ENCODE measurements around the gene PLEKHH1.

The PLEKHH1 gene

DNA sequence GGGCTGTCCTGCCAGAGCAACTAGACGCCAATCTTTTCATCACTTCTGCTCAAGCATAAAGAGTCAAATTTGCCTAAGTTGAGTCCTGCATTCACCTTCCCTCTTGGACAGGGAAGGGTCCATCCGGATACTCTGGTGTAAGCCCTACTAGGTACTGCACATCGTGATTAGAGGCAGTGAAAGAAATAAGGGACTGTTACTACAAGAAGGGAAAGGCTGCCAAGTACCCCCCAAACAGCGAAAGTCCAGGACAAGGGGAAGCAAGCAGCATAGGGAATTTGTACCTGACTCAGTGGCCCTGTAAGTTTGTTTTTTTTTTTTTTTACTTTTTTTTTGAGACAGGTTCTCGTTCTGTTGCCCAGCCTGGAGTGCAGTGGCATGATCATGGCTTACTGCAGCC lies 13.7 kb upstream of the PLEKHH1 start:
- H3K4me1 Mint-ChIP-seq, result peaks cover 5% of the 10 kb centered on the region
- H3K36me3 Mint-ChIP-seq, result no peaks in the 10 kb centered on the region
- no peak overlapping the region for H3K4me3 Mint-ChIP-seq
- H3K9me3 Mint-ChIP-seq, result no peaks in the 10 kb centered on the region
- no peak overlapping the region for H3K27ac Mint-ChIP-seq
- DNase-seq (ENCODE audit: low spot score in 2 of 2) (no peak), ATAC-seq (no peak)

DNA sequence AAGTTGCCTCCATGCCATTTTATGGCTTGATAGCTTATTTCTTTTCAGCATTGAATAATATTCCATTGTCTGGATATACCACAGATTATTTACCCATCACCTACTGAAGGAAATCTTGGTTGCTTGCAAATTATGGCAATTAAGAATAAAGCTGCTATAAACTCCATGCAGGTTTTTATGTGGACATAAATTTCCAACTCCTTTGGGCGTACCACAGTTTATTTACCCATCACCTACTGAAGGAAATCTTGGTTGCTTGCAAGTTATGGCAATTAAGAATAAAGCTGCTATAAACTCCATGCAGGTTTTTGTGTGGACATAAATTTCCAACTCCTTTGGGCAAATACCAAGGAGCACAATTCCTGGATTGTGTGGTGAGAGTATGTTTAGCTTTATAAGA lies 12.6 kb upstream of the PLEKHH1 start:
- no peaks in the 10 kb centered on the region for H3K36me3 Mint-ChIP-seq
- DNase-seq (ENCODE audit: low spot score in 2 of 2) (no peak), ATAC-seq (no peak)
- H3K4me3 Mint-ChIP-seq, result no peak overlapping the region
- no peaks in the 10 kb centered on the region for H3K4me1 Mint-ChIP-seq
- H3K9me3 Mint-ChIP-seq, result no peaks in the 10 kb centered on the region
- H3K27ac Mint-ChIP-seq, result no peak overlapping the region

DNA sequence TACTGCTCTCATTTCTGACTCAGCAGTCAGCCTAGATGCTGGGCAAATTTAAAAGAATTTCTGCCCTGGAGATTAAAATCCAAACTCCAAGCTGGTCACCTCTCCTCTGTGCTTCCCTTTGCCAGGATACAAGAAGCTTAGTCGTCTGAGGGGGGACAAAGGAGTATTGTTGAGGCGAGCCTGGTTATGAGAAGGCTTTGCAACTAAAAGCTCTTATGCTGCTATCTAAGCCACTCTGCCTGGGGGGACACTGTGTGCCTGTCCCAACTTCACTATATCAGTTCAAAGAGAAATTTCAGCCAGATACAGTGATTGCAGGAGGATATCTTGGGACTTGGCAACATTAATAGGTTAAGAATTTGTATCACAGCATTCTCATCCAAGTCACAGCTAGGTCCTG lies 10.8 kb upstream of the PLEKHH1 start:
- no peak for DNase-seq (ENCODE audit: low spot score in 2 of 2)
- ATAC-seq, result no peak
- no peak overlapping the region for H3K27ac Mint-ChIP-seq
- no peak overlapping the region for H3K4me3 Mint-ChIP-seq
- H3K4me1 Mint-ChIP-seq, result no peaks in the 10 kb centered on the region
- no peaks in the 10 kb centered on the region for H3K36me3 Mint-ChIP-seq
- no peaks in the 10 kb centered on the region for H3K9me3 Mint-ChIP-seq

DNA sequence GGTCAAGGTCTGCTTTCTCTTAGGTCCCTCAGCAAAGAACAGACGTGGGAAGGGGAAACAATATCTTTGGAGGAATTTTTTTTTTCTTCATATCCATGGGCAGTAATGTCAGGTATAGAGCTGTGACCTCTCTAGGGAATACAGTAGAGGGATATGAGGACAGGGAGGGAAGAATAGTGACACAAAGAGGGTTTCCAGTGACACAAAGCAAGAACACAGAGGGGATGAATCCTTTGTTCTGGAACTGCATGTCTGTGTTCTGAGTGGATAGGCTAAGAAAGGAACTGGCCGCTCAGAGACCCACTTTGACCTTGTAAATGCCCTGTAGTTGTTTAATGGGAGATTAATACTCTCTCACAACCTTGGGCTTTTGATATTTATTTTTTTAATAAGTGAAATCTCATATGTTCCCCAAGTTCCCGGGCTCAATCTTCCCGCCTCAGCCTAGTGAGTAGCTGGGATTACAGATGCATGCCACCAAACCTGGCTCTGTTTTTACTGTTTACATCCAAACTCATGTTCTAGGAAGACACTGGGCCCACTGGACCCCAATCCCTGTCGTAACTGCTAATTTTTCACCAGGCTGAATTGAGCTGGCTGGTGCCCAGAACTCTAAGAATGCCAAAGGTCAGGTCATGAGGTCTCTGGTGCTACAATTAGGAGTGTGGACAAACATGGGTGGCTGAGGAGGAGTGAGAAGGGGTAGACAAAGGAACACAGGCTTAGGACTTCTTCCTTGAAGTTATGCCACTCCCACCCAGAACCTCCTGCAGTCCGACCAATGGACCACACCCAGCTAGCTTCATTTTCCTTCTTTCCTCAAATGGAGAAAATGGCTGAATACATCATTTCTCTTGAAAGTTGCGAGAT lies 9.1 kb upstream of the PLEKHH1 start:
- no peaks in the 10 kb centered on the region for H3K4me1 Mint-ChIP-seq
- H3K36me3 Mint-ChIP-seq, result no peaks in the 10 kb centered on the region
- DNase-seq (ENCODE audit: low spot score in 2 of 2), result no peak
- H3K27ac Mint-ChIP-seq, result no peak overlapping the region
- ATAC-seq, result no peak
- H3K9me3 Mint-ChIP-seq, result no peaks in the 10 kb centered on the region
- H3K4me3 Mint-ChIP-seq, result no peak overlapping the region

DNA sequence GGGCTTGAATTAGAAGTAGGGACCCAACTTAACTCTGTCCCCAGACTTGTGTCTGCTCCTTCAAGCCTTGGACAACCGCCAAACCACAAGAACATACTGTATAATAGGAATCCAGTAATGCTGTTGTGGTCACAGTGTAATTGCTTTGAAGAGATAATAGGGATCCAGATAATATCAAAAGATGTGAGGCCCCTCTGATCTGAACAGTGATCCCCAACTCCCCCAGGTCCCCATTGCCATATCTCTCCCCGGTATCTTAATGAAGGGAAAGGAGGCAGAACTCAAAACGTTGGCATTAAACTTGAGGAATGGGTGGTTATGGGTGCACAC lies 8.5 kb upstream of the PLEKHH1 start:
- ATAC-seq (no peak), DNase-seq (ENCODE audit: low spot score in 2 of 2) (no peak)
- Mint-ChIP-seq H3K36me3 (no peaks in the 10 kb centered on the region), H3K27ac (no peak overlapping the region), H3K9me3 (no peaks in the 10 kb centered on the region), H3K4me1 (no peaks in the 10 kb centered on the region), H3K4me3 (no peak overlapping the region)

DNA sequence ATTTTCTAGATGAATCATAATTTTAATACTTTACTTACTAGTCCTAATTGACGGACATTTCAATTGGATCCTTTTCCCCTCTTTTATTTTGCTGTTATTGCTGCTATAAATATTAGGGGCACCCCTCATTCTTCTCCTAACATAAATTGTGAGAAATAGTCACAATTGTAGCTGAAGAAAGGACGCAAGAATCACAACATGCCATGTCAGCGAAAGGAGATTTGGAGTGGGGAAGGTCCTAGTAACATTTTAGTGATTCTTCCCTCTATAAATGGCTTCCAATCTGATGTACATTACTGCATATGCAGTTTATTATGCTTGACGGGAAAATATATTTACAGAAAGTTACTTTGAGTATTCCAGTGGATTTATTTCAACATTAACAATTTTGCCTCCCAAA lies 7.7 kb upstream of the PLEKHH1 start:
- no peaks in the 10 kb centered on the region for H3K4me1 Mint-ChIP-seq
- DNase-seq (ENCODE audit: low spot score in 2 of 2) (no peak), ATAC-seq (no peak)
- no peak overlapping the region for H3K4me3 Mint-ChIP-seq
- no peak overlapping the region for H3K27ac Mint-ChIP-seq
- H3K36me3 Mint-ChIP-seq, result no peaks in the 10 kb centered on the region
- no peaks in the 10 kb centered on the region for H3K9me3 Mint-ChIP-seq

DNA sequence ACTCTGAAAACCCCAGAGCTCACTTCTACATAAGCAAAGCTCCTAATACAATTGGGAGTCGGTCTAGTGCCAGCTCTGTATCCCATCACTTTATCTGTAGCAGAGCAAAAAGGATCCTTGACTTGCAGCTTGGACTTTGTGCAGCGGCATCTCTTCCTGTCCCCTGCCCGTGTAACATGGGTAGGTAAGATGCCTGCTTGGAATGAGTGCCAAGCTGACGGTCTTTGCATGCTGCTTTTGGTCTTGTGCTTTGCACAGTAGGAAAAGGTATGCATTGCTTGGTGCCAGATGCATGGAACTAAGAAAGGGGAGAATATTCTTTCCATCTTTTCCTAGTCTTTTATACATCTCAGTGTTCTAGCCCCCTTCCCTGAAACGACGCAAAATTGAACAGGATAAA lies 6.9 kb upstream of the PLEKHH1 start:
- H3K9me3 Mint-ChIP-seq, result no peaks in the 10 kb centered on the region
- ATAC-seq (no peak), DNase-seq (ENCODE audit: low spot score in 2 of 2) (no peak)
- H3K36me3 Mint-ChIP-seq, result no peaks in the 10 kb centered on the region
- H3K4me3 Mint-ChIP-seq, result no peak overlapping the region
- no peak overlapping the region for H3K27ac Mint-ChIP-seq
- no peaks in the 10 kb centered on the region for H3K4me1 Mint-ChIP-seq

DNA sequence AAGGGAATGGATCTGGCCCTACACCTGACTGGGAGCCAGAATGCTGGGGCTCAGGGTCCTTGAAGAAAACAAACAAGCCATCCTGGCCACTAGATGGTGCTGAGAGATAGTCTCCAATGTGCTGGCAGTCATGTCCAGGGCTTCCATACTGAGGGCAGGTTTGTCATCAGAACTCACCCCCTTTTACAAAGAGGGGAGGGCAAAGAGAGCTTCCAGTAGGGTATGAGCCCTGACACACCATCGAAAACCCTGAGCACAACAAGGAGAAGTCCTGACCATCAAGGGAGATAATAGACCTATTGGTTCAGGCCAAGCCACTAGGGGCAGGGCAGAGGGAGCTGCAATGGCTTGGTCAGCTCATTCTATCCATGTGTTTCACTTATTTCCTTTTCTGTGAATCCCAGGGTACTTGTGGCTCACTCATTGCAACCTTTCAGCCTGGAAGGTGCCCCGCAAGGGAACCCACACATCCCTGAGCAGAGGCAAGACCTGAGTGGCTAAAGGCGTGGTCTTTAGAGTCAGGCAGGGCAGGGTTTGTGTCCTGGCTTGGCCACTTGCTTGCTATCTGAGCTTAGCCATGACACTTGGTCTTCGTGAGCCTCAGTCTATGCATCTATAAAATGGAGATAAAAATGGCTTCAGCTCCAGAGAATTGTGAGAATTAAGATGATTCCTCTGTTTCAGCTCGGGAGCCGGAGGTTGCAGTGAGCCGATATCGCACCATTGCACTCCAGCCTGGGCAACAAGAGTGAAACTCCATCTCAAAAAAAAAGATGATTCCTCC lies 6.2 kb upstream of the PLEKHH1 start:
- H3K9me3 Mint-ChIP-seq, result no peaks in the 10 kb centered on the region
- no peaks in the 10 kb centered on the region for H3K36me3 Mint-ChIP-seq
- DNase-seq (ENCODE audit: low spot score in 2 of 2), result peak in 1 of 2 donors; percentile 60
- peak; percentile 82 for ATAC-seq
- no peaks in the 10 kb centered on the region for H3K4me1 Mint-ChIP-seq
- H3K27ac Mint-ChIP-seq, result no peak overlapping the region
- H3K4me3 Mint-ChIP-seq, result no peak overlapping the region

DNA sequence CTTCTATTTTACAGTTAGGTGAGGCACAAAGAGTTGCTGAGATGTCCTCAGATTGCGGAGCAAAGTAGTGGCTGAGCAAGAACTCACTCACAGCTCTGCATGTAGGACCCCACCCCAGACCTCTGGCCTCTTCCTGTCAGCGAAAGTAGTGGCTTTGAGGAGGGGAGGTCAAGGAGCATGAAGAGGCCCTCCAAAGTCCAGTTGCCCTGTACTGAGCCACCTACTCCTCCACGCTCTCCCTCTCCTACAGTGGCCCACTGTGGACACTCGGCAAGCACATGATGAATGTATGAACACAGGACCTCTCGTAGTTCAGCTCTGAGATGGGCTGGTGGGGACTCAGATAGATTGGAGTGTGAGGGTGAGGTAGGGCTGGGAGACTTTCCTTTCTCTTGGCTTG lies 5.3 kb upstream of the PLEKHH1 start:
- no peaks in the 10 kb centered on the region for H3K4me1 Mint-ChIP-seq
- no peak for DNase-seq (ENCODE audit: low spot score in 2 of 2)
- no peak overlapping the region for H3K27ac Mint-ChIP-seq
- H3K9me3 Mint-ChIP-seq, result no peaks in the 10 kb centered on the region
- H3K4me3 Mint-ChIP-seq, result no peak overlapping the region
- ATAC-seq, result no peak
- H3K36me3 Mint-ChIP-seq, result no peaks in the 10 kb centered on the region

DNA sequence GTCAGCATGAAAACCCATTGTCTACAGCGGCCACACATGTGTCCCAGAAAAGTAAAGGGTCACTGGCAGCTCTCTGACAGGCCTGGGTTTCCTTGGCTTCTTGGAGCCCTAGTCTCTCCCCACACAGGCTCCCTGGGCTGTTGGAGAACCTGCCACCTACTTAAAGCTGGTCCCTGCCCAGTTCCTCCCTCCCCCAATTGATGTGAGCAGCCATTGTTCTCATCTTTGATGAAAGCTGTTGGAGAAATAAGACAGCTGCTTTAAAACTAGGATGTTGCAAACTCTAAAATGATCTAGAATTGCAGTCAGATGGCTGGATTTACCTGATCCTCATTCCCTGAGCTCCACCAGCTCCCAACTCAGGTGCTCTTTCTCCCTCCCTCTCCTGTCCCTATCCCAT lies 4.8 kb upstream of the PLEKHH1 start:
- Mint-ChIP-seq H3K4me3 (no peak overlapping the region), H3K9me3 (no peaks in the 10 kb centered on the region), H3K4me1 (no peaks in the 10 kb centered on the region), H3K27ac (no peak overlapping the region), H3K36me3 (no peaks in the 10 kb centered on the region)
- no peak for ATAC-seq
- no peak for DNase-seq (ENCODE audit: low spot score in 2 of 2)

DNA sequence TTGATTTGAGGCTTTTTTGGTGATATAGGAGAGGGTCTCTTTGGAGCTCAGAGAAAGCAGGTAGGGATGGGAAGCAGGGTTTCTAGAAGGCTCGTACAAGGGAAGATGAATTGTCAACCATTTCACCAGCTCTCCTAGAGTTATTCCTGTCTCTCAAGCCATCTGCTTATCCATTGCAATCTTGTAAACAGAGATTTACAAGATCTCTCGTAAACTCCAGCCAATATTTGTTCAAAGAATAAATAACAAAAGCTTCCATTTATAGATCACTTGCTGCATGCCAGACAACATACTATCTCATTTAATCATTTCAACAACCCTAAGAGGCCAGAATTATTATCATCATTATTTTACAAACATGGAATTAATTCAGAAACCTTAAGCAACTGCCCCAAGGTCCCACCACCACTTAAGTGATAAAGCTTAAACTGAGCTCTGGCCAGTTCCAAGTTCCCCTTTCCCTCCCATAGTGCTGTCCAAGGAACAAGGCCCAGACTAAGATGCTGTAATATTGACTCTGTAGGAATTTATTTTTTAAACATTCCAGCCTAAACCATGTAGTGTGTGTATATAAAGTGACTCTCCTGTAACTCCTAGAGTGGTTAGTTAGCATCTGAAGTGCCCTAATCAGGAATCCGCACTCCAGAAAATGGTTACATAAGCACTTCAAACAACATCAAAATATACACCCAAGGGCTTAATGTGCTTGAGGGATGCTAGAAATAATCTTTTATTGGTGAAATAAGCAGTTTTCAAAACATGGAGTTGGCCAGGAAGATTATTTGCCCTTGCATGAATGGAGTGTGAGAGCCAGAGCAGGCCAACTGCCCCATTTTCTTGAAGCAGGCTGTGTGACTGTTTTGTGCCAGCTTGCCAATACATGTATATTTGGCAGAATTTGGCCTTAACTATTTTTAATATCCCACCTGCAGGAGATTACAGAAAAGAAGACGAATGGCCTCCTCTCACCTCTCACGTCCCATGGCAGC lies 2.8 kb upstream of the PLEKHH1 start:
- Mint-ChIP-seq H3K4me3 (no peak overlapping the region), H3K4me1 (no peaks in the 10 kb centered on the region), H3K36me3 (no peaks in the 10 kb centered on the region), H3K9me3 (no peaks in the 10 kb centered on the region), H3K27ac (no peak overlapping the region)
- DNase-seq (ENCODE audit: low spot score in 2 of 2), result no peak
- no peak for ATAC-seq

DNA sequence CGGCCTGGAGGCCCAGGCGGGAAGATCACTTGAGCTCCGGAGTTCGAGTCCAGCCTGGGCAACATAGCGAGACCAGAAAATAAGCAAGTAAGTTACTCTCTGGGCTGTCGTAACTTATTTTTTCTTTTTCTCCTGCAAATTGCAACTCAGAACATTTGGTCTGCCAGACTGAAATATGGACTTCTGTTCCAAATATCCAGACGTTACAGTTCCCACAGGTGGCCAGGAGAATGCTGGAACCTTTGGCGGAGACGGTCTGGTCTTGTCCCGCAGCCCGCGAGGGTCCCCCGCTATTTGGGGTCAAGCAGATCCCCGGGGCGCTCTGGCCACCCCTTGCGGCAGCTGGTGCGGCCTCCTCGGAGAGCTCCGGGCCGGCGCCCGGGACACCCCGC lies 488 bp upstream of the PLEKHH1 start:
- DNase-seq (ENCODE audit: low spot score in 2 of 2), result no peak
- Mint-ChIP-seq H3K27ac (no peak overlapping the region), H3K4me1 (no peaks in the 10 kb centered on the region), H3K4me3 (peak overlapping the region; percentile 55), H3K9me3 (no peaks in the 10 kb centered on the region), H3K36me3 (no peaks in the 10 kb centered on the region)
- ATAC-seq, result no peak

DNA sequence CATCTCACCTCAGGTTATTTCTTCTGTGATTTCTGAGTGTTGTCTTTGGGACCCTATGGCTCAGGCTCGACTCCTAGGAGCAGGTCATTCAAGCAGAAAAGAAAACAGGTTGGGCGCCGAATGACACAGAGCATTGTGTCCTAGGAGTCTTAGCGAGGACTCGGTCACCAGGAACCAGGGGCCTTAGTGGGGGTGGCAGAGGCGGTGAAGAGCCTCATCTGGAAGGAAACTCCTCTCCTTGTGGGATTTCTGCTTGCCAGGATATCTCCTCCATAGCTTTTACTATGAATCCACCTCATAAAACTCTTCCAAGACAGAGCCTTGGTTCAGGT lies 630 bp downstream of the PLEKHH1 start:
- Mint-ChIP-seq H3K27ac (no peak overlapping the region), H3K4me3 (peak overlapping the region; percentile 55), H3K4me1 (no peaks in the 10 kb centered on the region), H3K36me3 (no peaks in the 10 kb centered on the region), H3K9me3 (no peaks in the 10 kb centered on the region)
- no peak for DNase-seq (ENCODE audit: low spot score in 2 of 2)
- no peak for ATAC-seq

DNA sequence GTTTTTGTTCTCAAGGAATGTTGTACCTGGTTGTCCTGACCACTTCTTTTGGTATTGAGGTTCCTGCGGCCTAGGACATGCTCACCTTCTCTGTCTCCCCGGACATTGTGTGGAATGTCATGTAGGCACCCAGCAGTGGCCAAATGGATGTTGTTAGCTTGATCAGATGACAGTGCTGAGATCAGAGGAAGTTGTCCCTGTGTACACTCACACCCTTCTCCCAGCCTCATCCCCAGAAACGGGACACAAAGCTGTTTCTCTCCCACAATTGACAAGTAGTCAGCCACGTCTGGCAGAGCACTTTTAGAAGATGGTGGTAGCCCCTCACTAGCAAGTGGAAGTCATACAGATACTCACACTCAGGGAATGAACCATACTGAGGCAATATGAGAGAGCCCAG lies 3.0 kb downstream of the PLEKHH1 start:
- no peak for DNase-seq (ENCODE audit: low spot score in 2 of 2)
- no peak for ATAC-seq
- no peaks in the 10 kb centered on the region for H3K4me1 Mint-ChIP-seq
- no peaks in the 10 kb centered on the region for H3K9me3 Mint-ChIP-seq
- no peaks in the 10 kb centered on the region for H3K36me3 Mint-ChIP-seq
- no peak overlapping the region for H3K27ac Mint-ChIP-seq
- no peak overlapping the region for H3K4me3 Mint-ChIP-seq

DNA sequence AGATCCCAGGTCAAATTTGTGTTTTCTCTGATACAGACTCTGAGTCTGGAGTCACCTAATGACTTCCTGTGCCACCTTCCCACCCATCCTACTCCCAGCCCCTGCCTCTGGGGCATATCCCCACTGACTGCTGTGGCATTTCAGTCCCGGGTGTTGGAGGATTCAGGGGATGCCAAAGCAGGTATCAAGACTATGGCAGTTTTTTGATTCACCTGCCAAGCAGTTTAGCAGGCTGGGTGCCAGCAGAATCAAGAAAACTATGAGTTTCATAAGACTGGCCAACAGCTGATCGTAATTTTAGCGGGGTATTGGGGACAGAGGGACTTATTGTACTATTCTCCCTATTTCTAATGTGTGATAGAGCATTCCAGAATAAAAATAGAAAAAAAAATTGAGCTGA lies 4.6 kb downstream of the PLEKHH1 start:
- Mint-ChIP-seq H3K36me3 (no peaks in the 10 kb centered on the region), H3K4me1 (peaks cover 9% of the 10 kb centered on the region), H3K9me3 (no peaks in the 10 kb centered on the region), H3K27ac (no peak overlapping the region), H3K4me3 (no peak overlapping the region)
- ATAC-seq (no peak), DNase-seq (ENCODE audit: low spot score in 2 of 2) (no peak)

All from stimulated activated effector memory CD8-positive, alpha-beta T cell treated with anti-CD3 and anti-CD28 coated beads, Interleukin-12 subunit alpha, Interleukin-12 subunit beta, amount 100 ng/mL, for 72 hours (primary cell).